ENCODE measurements around the gene GLT1D1.

DNA sequence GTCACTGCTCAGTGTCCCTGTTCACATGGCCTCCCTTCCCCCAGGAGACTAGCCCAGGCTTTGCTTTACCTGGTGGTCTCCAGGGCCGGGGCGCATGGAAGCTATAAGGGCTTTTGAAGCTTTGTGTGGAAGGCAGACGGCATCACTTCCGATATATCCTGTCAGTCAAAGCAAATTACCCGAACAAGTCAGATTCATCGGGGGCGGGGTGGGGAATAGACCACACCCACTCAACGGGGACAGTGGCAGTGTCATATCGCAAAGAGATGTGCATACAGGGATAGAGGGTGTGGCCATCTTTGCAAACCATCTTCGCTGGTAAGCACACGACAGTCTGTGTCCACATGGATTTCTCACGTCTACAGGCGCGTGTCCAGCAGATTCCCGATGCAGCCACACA lies 127.3 kb downstream of the GLT1D1 start:
- TF ChIP-seq, protein P1, sequence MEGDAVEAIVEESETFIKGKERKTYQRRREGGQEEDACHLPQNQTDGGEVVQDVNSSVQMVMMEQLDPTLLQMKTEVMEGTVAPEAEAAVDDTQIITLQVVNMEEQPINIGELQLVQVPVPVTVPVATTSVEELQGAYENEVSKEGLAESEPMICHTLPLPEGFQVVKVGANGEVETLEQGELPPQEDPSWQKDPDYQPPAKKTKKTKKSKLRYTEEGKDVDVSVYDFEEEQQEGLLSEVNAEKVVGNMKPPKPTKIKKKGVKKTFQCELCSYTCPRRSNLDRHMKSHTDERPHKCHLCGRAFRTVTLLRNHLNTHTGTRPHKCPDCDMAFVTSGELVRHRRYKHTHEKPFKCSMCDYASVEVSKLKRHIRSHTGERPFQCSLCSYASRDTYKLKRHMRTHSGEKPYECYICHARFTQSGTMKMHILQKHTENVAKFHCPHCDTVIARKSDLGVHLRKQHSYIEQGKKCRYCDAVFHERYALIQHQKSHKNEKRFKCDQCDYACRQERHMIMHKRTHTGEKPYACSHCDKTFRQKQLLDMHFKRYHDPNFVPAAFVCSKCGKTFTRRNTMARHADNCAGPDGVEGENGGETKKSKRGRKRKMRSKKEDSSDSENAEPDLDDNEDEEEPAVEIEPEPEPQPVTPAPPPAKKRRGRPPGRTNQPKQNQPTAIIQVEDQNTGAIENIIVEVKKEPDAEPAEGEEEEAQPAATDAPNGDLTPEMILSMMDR (IDR thresholded peaks at IDR 0.05; ENCODE audit: extremely low read depth in 1 of 2, insufficient read depth in 1 of 2, low read depth in 1 of 2, low read length in 2 of 2) = no peak
- no peak for TF ChIP-seq EZH2 (IDR thresholded peaks at IDR 0.05; ENCODE audit: borderline replicate concordance, low read depth, low read length, severe bottlenecking)
- no peak for TF ChIP-seq JUN (IDR thresholded peaks at IDR 0.05; ENCODE audit: borderline replicate concordance, insufficient read depth, insufficient read length, low read depth)

All from endothelial cell of umbilical vein (primary cell).